ENCODE measurements around the gene CHP1. TPM values are rescaled to one million over a fixed set of nuclear protein-coding genes. Genes with fewer than 3 reads are reported as not detected.

CHP1 gene
- total and polyA plus RNA-seq, 9 of the 15 experiments (the other 6 are each of a cell fraction or from before 2014, with no cell fraction given): 31.7 to 83.4 (median 67.6) TPM

DNA sequence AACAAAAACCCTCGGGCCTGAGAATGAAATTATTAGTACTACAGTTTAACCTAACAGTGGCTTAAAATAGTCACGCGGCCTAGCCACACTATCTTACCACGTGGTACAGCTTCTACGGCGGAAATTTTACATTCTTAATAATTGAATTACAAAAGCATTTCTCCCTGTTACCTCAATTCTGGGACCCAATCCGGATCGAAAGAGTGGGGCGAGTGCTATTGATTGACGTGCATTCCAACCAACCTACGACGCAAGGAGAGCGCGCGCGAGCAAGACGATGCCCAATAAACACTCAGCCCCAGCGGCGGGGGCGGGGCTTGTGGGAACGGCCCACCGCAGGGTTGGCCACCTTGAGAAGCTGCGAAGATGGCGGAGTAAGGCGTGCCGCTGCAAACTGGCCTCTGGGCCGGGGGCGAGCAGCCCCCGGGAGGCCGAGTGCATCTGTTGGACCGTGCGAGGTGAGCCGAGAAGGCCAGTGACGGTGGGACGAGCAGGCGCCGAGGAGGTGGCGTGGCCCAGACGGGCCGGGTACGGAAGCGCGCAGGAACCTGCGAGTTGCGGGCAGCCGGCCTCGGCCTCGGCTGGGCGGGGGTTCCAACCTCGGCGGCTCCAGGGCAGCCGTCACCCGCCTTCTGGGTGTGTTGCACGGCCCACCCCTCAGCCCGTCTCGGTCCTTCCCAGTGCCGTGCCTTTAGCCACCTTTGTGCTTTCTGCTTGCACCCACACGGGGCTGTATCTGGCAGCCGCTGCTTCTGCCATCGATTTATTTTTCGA lies 52.8 kb downstream of the CHP1 start (continued):
- TF ChIP-seq, protein P1, sequence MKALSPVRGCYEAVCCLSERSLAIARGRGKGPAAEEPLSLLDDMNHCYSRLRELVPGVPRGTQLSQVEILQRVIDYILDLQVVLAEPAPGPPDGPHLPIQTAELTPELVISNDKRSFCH (CRISPR knock-in tag; IDR thresholded peaks at IDR 0.05): no peak
- TF ChIP-seq, protein P1 (tag; IDR thresholded peaks at IDR 0.05): no peak
- TF ChIP-seq BRD4 (IDR thresholded peaks at IDR 0.05) (peak; percentile 67; the same call in 1 of the 2 replicates), KDM1A (IDR thresholded peaks at IDR 0.05) (no peak), ZNF24 (IDR thresholded peaks at IDR 0.05) (no peak), RBM17 (IDR thresholded peaks at IDR 0.05; ENCODE audit: borderline replicate concordance, low read depth, low read length) (no peak), EGR1 (conservative IDR thresholded peaks at IDR 0.05) (peak; percentile 73), ZNF696 (CRISPR knock-in tag; conservative IDR thresholded peaks at IDR 0.05) (no peak), WHSC1 (IDR thresholded peaks at IDR 0.05; ENCODE audit: low read length) (no peak), LEF1 (IDR thresholded peaks at IDR 0.05) (no peak), GATAD2B (IDR thresholded peaks at IDR 0.05; ENCODE audit: borderline replicate concordance) (no peak), ZNF347 (CRISPR knock-in tag; IDR thresholded peaks at IDR 0.05; ENCODE audit: low read depth) (no peak), ZNF507 (tag; conservative IDR thresholded peaks at IDR 0.05) (no peak), ZFP30 (CRISPR knock-in tag; IDR thresholded peaks at IDR 0.05; ENCODE audit: borderline replicate concordance) (no peak), RBM39 (optimal IDR thresholded peaks at IDR 0.05; ENCODE audit: low read depth, low read length) (no peak), SUPT5H (IDR thresholded peaks at IDR 0.05) (peak; percentile 97), ZNF146 (CRISPR knock-in tag; IDR thresholded peaks at IDR 0.05; ENCODE audit: unreplicated experiment) (no peak), HCFC1 (IDR thresholded peaks at IDR 0.05; ENCODE audit: low read depth, low read length) (0 out of 2 replicates have a peak, but pooled peaks have one; percentile 10), RBM14 (IDR thresholded peaks at IDR 0.05; ENCODE audit: borderline replicate concordance, insufficient read depth, low read depth, low read length) (0 out of 2 replicates have a peak, but pooled peaks have one; percentile 83), FOXJ2 (tag; IDR thresholded peaks at IDR 0.05) (peak; percentile 84; the same call in 1 of the 2 replicates)
- TF ChIP-seq, protein P2, sequence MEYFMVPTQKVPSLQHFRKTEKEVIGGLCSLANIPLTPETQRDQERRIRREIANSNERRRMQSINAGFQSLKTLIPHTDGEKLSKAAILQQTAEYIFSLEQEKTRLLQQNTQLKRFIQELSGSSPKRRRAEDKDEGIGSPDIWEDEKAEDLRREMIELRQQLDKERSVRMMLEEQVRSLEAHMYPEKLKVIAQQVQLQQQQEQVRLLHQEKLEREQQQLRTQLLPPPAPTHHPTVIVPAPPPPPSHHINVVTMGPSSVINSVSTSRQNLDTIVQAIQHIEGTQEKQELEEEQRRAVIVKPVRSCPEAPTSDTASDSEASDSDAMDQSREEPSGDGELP (CRISPR knock-in tag; IDR thresholded peaks at IDR 0.05; ENCODE audit: borderline replicate concordance): peak; percentile 76
- TF ChIP-seq, protein P3, sequence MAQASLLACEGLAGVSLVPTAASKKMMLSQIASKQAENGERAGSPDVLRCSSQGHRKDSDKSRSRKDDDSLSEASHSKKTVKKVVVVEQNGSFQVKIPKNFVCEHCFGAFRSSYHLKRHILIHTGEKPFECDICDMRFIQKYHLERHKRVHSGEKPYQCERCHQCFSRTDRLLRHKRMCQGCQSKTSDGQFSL (CRISPR knock-in tag; IDR thresholded peaks at IDR 0.05): peak; percentile 20; the same call in 1 of the 2 replicates
- TF ChIP-seq, protein P3 (tag; IDR thresholded peaks at IDR 0.05): no peak; a peak in 1 of 4 replicates
- TF ChIP-seq, protein P4, sequence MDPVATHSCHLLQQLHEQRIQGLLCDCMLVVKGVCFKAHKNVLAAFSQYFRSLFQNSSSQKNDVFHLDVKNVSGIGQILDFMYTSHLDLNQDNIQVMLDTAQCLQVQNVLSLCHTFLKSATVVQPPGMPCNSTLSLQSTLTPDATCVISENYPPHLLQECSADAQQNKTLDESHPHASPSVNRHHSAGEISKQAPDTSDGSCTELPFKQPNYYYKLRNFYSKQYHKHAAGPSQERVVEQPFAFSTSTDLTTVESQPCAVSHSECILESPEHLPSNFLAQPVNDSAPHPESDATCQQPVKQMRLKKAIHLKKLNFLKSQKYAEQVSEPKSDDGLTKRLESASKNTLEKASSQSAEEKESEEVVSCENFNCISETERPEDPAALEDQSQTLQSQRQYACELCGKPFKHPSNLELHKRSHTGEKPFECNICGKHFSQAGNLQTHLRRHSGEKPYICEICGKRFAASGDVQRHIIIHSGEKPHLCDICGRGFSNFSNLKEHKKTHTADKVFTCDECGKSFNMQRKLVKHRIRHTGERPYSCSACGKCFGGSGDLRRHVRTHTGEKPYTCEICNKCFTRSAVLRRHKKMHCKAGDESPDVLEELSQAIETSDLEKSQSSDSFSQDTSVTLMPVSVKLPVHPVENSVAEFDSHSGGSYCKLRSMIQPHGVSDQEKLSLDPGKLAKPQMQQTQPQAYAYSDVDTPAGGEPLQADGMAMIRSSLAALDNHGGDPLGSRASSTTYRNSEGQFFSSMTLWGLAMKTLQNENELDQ (CRISPR knock-in tag; IDR thresholded peaks at IDR 0.05; ENCODE audit: borderline replicate concordance): no peak
- TF ChIP-seq, protein P5, sequence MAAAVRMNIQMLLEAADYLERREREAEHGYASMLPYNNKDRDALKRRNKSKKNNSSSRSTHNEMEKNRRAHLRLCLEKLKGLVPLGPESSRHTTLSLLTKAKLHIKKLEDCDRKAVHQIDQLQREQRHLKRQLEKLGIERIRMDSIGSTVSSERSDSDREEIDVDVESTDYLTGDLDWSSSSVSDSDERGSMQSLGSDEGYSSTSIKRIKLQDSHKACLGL (CRISPR knock-in tag; IDR thresholded peaks at IDR 0.05; ENCODE audit: borderline replicate concordance, poor library complexity, severe bottlenecking): no peak

All from K562 (cell line).